WTC11 (cell line): Measurements from ENCODE around the gene IRX2. TPM values are rescaled to one million over a fixed set of nuclear protein-coding genes. Genes with fewer than 3 reads are reported as not detected.

ENCODE experiments used
- ATAC-seq: fragments of 200-7000 bp; cut with Tn5 transposase; 2 replicates; pipeline ENCODE4 v1.10.0; 2021; ENCODE audit warnings: mild to moderate bottlenecking, moderate library complexity
- CTCF ChIA-PET: fragments of 300-600 bp; sonication (Branson Sonifier 250); formaldehyde crosslinking; loops from one replicate; lab custom pipeline; 2021; ENCODE audit warnings: antibody characterized with exemption; lab: Charles Lee
- POLR2A ChIA-PET: fragments of 350-600 bp; sonication (Branson Sonifier 250); formaldehyde crosslinking; loops from one replicate; lab custom pipeline; 2021; ENCODE audit warnings: antibody characterized with exemption; lab: Charles Lee
- DNase-seq: peaks from one replicate; pipeline ENCODE4 v3.0.0; 2021; ENCODE audit warnings: low spot score
- H3K27ac Mint-ChIP-seq: 2 replicates; pipeline ENCODE4 v1.8.0; 2021; ENCODE audit warnings: mixed read lengths
- H3K27me3 Mint-ChIP-seq: 2 replicates; pipeline ENCODE4 v1.8.0; 2021; ENCODE audit warnings: low read depth, mild to moderate bottlenecking, moderate library complexity, mixed read lengths
- H3K36me3 Mint-ChIP-seq: 2 replicates; pipeline ENCODE4 v1.8.0; 2021; ENCODE audit warnings: mixed read lengths
- H3K4me1 Mint-ChIP-seq: 2 replicates; pipeline ENCODE4 v1.8.0; 2022; ENCODE audit warnings: mixed read lengths
- H3K4me3 Mint-ChIP-seq: 2 replicates; pipeline ENCODE4 v1.8.0; 2021; ENCODE audit warnings: mild to moderate bottlenecking, moderate library complexity, mixed read lengths
- H3K9me3 Mint-ChIP-seq: 2 replicates; pipeline ENCODE4 v1.8.0; 2021; ENCODE audit warnings: mixed read lengths
- E2F4 ChIP-seq: sonication (generic); formaldehyde crosslinking; IDR thresholded peaks from 2 replicates; pipeline ENCODE4 v1.8.1; 2022; ENCODE audit warnings: low read depth, mild to moderate bottlenecking, moderate library complexity, missing genetic modification reagents, borderline replicate concordance
- ESRRA ChIP-seq: sonication (generic); formaldehyde crosslinking; IDR thresholded peaks from 2 replicates; pipeline ENCODE4 v1.8.1; 2022; ENCODE audit warnings: mild to moderate bottlenecking, missing genetic modification reagents, borderline replicate concordance
- HMGXB4 ChIP-seq: sonication (generic); formaldehyde crosslinking; IDR thresholded peaks from 2 replicates; pipeline ENCODE4 v1.8.1; 2023; ENCODE audit warnings: mild to moderate bottlenecking, moderate library complexity, missing genetic modification reagents
- MAX ChIP-seq: sonication (generic); formaldehyde crosslinking; IDR thresholded peaks from 2 replicates; pipeline ENCODE4 v1.8.0; 2022; ENCODE audit warnings: mild to moderate bottlenecking, missing genetic modification reagents
- NFE2L1 ChIP-seq: sonication (generic); formaldehyde crosslinking; IDR thresholded peaks from 2 replicates; pipeline ENCODE4 v1.8.1; 2023; ENCODE audit warnings: missing genetic modification reagents
- OVOL2 ChIP-seq: fragments of 250-450 bp; sonication (Bioruptor Pico); IDR thresholded peaks from 2 replicates; pipeline ENCODE4 v1.9.0; 2021; ENCODE audit warnings: mild to moderate bottlenecking, borderline replicate concordance
- SMAD3 ChIP-seq: sonication (generic); formaldehyde crosslinking; IDR thresholded peaks from 2 replicates; pipeline ENCODE4 v1.8.0; 2022; ENCODE audit warnings: missing genetic modification reagents, mild to moderate bottlenecking, borderline replicate concordance
- STAT6 ChIP-seq: sonication (generic); formaldehyde crosslinking; conservative IDR thresholded peaks from 2 replicates; pipeline ENCODE4 v1.8.1; 2023; ENCODE audit warnings: mild to moderate bottlenecking, low read depth, missing genetic modification reagents, moderate library complexity
- USF2 ChIP-seq: sonication (generic); formaldehyde crosslinking; IDR thresholded peaks from 2 replicates; pipeline ENCODE4 v1.8.1; 2023; ENCODE audit warnings: mild to moderate bottlenecking, missing genetic modification reagents, moderate library complexity
- ZNF281 ChIP-seq: sonication (generic); formaldehyde crosslinking; IDR thresholded peaks from 2 replicates; pipeline ENCODE4 v1.8.0; 2023; ENCODE audit warnings: mild to moderate bottlenecking, missing genetic modification reagents
- ZNF512 ChIP-seq: sonication (generic); formaldehyde crosslinking; IDR thresholded peaks from 2 replicates; pipeline ENCODE4 v1.8.1; 2022; ENCODE audit warnings: missing genetic modification reagents, borderline replicate concordance
- total RNA-seq: library from RNA; stranded (reverse); gene quantifications from 3 replicates; pipeline ENCODE4 v1.2.3, GENCODE V29; 2021

The IRX2 gene
- total RNA-seq, 1 experiment from 2014 or later: 63.2 TPM

- POLR2A ChIA-PET: interaction anchor here (0.6 kb wide), 1 partner anchor 297 kb away, joined by 3 read pairs; no protein-coding TSS in a partner anchor
- TF ChIP-seq STAT6 (CRISPR knock-in tag): no peak
- no peak for TF ChIP-seq E2F4
- no peak for TF ChIP-seq HMGXB4 (CRISPR knock-in tag)
- TF ChIP-seq OVOL2: no peak
- TF ChIP-seq ZNF512 (CRISPR knock-in tag): no peak
- TF ChIP-seq ESRRA (CRISPR knock-in tag): no peak
- peaks cover 2% of the 10 kb centered on the region; the same call in 1 of the 2 replicates for H3K36me3 Mint-ChIP-seq
- no peaks in the 10 kb centered on the region for H3K9me3 Mint-ChIP-seq
- ATAC-seq (no peak), DNase-seq (no peak)
- H3K4me3 Mint-ChIP-seq: peak overlapping the region; percentile 95
- peaks cover 70% of the 10 kb centered on the region for H3K27me3 Mint-ChIP-seq
- CTCF ChIA-PET: interaction anchor here (3.0 kb wide), 1 partner anchor 48 kb away, joined by 23 read pairs; no protein-coding TSS in a partner anchor
- no peak overlapping the region for H3K27ac Mint-ChIP-seq
- peaks cover 63% of the 10 kb centered on the region for H3K4me1 Mint-ChIP-seq
Measured at GRCh38 chr5:2757563-2758351, 6.3 kb upstream of the IRX2 start.

GRCh38 chr5:2756211-2757152, 5.0 kb upstream of the IRX2 start:
- TF ChIP-seq MAX (CRISPR knock-in tag) (0 out of 2 replicates have a peak, but pooled peaks have one; percentile 29), SMAD3 (CRISPR knock-in tag) (peak; percentile 63; the same call in 1 of the 2 replicates), NFE2L1 (peak; percentile 64; the same call in 1 of the 2 replicates), USF2 (CRISPR knock-in tag) (no peak), ZNF281 (CRISPR knock-in tag) (peak; percentile 63; the same call in 1 of the 2 replicates)
- ChIA-PET POLR2A (no interaction called here), CTCF (interaction anchor here (0.6 to 3.0 kb wide), 4 partner anchors 47 to 147 kb away, joined by 3 to 23 read pairs (median 4); no protein-coding TSS in a partner anchor)
- H3K36me3 Mint-ChIP-seq: peaks cover 2% of the 10 kb centered on the region; the same call in 1 of the 2 replicates
- H3K4me1 Mint-ChIP-seq: peaks cover 59% of the 10 kb centered on the region
- peak overlapping the region; percentile 95 for H3K4me3 Mint-ChIP-seq
- DNase-seq: peak; percentile 79
- H3K9me3 Mint-ChIP-seq: no peaks in the 10 kb centered on the region
- peak; percentile 38 for ATAC-seq
- H3K27me3 Mint-ChIP-seq: peaks cover 76% of the 10 kb centered on the region
- peak overlapping the region; percentile 97 for H3K27ac Mint-ChIP-seq
